ENCODE measurements around the gene GDPD3. TPM values are rescaled to one million over a fixed set of nuclear protein-coding genes. Genes with fewer than 3 reads are reported as not detected.

The GDPD3 gene
- total RNA-seq, 1 experiment from 2014 or later: 8.4 TPM

DNA sequence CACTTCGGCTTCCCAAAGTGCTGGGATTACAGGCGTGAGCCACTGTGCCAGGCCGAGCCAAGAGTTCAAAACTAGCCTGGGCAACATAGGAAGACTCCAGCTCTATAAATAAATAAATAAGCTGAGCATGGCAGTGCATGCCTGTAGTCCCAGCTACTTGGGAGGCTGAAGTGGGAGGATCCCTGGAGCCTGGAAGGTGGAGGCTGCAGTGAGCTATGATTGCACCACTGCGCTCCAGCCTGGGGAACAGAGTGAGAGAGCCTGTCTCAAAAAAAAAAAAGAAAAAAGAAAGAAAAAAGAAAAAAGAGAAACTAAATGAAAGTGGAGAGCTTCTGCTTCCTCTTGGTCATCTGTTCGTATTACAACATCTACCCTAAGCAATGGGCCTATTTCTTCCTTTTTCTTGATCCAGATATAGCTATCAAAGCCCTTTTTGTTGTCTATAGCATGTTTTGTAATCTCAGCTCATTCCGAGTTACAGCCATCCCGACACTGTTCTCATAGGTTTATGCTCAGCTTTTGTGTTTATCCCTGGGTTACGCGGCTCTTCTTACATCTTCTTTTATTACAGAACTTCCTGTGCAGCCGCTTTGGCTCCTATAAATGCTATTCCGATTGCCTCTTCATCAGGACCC is 23.8 kb upstream of the GDPD3 start:
- CTCF ChIA-PET: no interaction called here

DNA sequence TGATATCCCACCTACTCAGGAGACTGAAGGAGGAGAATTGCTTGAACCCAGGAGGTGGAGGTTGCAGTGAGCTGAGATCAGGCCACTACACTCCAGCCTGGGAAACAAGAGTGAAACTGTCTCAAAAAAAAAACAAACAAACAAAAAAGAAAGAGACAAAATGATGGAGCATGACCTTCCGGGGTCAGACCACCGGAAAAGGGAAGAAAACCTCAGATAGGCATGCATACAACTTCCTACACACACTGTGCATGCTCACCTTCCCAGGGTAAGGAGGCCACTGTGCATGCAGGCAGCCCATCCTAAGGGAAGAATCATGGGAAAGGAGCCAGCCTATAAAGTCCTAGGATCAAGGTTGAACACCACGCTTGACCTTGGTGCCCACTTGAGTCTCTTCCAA is 19.3 kb upstream of the GDPD3 start:
- no peak overlapping the region for H3K27ac Mint-ChIP-seq (ENCODE audit: unreplicated experiment)
- H3K4me1 Mint-ChIP-seq (ENCODE audit: low read depth, unreplicated experiment): no peaks in the 10 kb centered on the region
- Histone ChIP-seq H3K4me3 (ENCODE audit: low read depth, low read length) (no peak overlapping the region), H3K9me3 (no peaks in the 10 kb centered on the region), H3K4me1 (no peaks in the 10 kb centered on the region), H3K36me3 (ENCODE audit: control insufficient read depth, insufficient read depth, low read length) (no peaks in the 10 kb centered on the region), H3K27me3 (replicated peaks; ENCODE audit: control insufficient read depth, insufficient read depth, low read length) (no peaks in the 10 kb centered on the region)
- POLR2A ChIA-PET: interaction anchor here (0.6 kb wide), 1 partner anchor 20 kb away, joined by 10 read pairs; no protein-coding TSS in a partner anchor
- H3K9me3 Mint-ChIP-seq (ENCODE audit: unreplicated experiment): no peaks in the 10 kb centered on the region
- no peak for DNase-seq
- no peak overlapping the region for H3K4me3 Mint-ChIP-seq (ENCODE audit: unreplicated experiment)
- H3K36me3 Mint-ChIP-seq (ENCODE audit: insufficient read depth, unreplicated experiment): peaks cover 6% of the 10 kb centered on the region
- BruUV-seq (replicated peaks): no TSS peak
- CTCF ChIA-PET: no interaction called here
- TF ChIP-seq, protein P1, sequence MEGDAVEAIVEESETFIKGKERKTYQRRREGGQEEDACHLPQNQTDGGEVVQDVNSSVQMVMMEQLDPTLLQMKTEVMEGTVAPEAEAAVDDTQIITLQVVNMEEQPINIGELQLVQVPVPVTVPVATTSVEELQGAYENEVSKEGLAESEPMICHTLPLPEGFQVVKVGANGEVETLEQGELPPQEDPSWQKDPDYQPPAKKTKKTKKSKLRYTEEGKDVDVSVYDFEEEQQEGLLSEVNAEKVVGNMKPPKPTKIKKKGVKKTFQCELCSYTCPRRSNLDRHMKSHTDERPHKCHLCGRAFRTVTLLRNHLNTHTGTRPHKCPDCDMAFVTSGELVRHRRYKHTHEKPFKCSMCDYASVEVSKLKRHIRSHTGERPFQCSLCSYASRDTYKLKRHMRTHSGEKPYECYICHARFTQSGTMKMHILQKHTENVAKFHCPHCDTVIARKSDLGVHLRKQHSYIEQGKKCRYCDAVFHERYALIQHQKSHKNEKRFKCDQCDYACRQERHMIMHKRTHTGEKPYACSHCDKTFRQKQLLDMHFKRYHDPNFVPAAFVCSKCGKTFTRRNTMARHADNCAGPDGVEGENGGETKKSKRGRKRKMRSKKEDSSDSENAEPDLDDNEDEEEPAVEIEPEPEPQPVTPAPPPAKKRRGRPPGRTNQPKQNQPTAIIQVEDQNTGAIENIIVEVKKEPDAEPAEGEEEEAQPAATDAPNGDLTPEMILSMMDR (IDR thresholded peaks at IDR 0.05; ENCODE audit: insufficient read depth in 1 of 2, low read depth in 1 of 2, low read length in 1 of 2, severe bottlenecking in 1 of 2, unreplicated experiment in 1 of 2): no peak
- no peaks in the 10 kb centered on the region for H3K27me3 Mint-ChIP-seq (ENCODE audit: insufficient read depth, unreplicated experiment)
- intact Hi-C loops (cut with micrococcal nuclease; ENCODE audit: unreplicated experiment): no loop called here

More for the DNA sequence above, 23.8 kb upstream of the GDPD3 start:
- H3K9me3 ChIP-seq: no peaks in the 10 kb centered on the region
- no peaks in the 10 kb centered on the region for H3K36me3 ChIP-seq (ENCODE audit: control insufficient read depth, insufficient read depth, low read length)
- TF ChIP-seq, protein P1 (IDR thresholded peaks at IDR 0.05; ENCODE audit: insufficient read depth in 1 of 2, low read depth in 1 of 2, low read length in 1 of 2, severe bottlenecking in 1 of 2, unreplicated experiment in 1 of 2): no peak
- intact Hi-C loops (cut with micrococcal nuclease; ENCODE audit: unreplicated experiment): no loop called here
- POLR2A ChIA-PET: no interaction called here
- no peak overlapping the region for H3K27ac Mint-ChIP-seq (ENCODE audit: unreplicated experiment)
- no peaks in the 10 kb centered on the region for H3K27me3 Mint-ChIP-seq (ENCODE audit: insufficient read depth, unreplicated experiment)
- no peak for DNase-seq
- no peaks in the 10 kb centered on the region for H3K36me3 Mint-ChIP-seq (ENCODE audit: insufficient read depth, unreplicated experiment)
- peaks cover 9% of the 10 kb centered on the region; the same call in 1 of the 2 replicates for H3K4me1 ChIP-seq
- no TSS peak for BruUV-seq (replicated peaks)
- H3K27me3 ChIP-seq (replicated peaks; ENCODE audit: control insufficient read depth, insufficient read depth, low read length): no peaks in the 10 kb centered on the region
- H3K4me3 Mint-ChIP-seq (ENCODE audit: unreplicated experiment): no peak overlapping the region
- no peaks in the 10 kb centered on the region for H3K9me3 Mint-ChIP-seq (ENCODE audit: unreplicated experiment)
- peaks cover 8% of the 10 kb centered on the region for H3K4me1 Mint-ChIP-seq (ENCODE audit: low read depth, unreplicated experiment)
- no peak overlapping the region for H3K4me3 ChIP-seq (ENCODE audit: low read depth, low read length)

DNA sequence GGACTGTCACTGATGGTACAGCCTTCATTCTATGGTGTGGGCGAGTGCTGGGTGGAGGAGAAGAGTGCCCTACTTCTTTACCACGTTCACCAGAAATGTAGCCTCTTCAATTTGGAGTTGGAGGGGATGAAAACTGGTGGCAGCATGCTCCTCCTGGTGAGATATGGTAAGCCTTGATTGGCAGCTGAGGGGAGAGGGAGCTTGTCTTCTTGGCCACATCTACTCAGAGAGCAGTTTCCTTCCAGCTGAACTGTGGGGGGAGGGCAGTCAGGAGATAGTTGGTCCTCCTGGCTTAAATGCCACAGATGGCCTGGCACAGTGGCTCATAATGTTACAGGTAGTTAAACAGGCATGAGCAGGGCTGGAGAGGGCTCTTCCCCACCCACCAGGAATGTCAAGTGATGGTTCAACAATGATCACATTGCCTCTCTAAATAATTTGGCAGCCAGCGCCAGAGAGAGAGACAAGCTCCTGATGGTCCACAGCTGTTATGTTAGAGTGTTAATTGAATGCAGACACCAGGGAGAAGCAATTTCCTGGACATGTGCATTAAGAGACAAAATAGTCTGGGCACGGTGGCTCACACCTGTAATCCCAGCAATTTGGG is 18.6 kb upstream of the GDPD3 start:
- H3K27ac Mint-ChIP-seq (ENCODE audit: unreplicated experiment): no peak overlapping the region
- no peak overlapping the region for H3K4me3 Mint-ChIP-seq (ENCODE audit: unreplicated experiment)
- no peaks in the 10 kb centered on the region for H3K9me3 ChIP-seq
- intact Hi-C loops (cut with micrococcal nuclease; ENCODE audit: unreplicated experiment): no loop called here
- H3K27me3 Mint-ChIP-seq (ENCODE audit: insufficient read depth, unreplicated experiment): no peaks in the 10 kb centered on the region
- TF ChIP-seq, protein P1 (IDR thresholded peaks at IDR 0.05; ENCODE audit: insufficient read depth in 1 of 2, low read depth in 1 of 2, low read length in 1 of 2, severe bottlenecking in 1 of 2, unreplicated experiment in 1 of 2): no peak
- CTCF ChIA-PET: no interaction called here
- H3K4me3 ChIP-seq (ENCODE audit: low read depth, low read length): no peak overlapping the region
- no peaks in the 10 kb centered on the region for H3K4me1 ChIP-seq
- peaks cover 6% of the 10 kb centered on the region for H3K36me3 Mint-ChIP-seq (ENCODE audit: insufficient read depth, unreplicated experiment)
- H3K4me1 Mint-ChIP-seq (ENCODE audit: low read depth, unreplicated experiment): no peaks in the 10 kb centered on the region
- no TSS peak for BruUV-seq (replicated peaks)
- H3K9me3 Mint-ChIP-seq (ENCODE audit: unreplicated experiment): no peaks in the 10 kb centered on the region
- H3K27me3 ChIP-seq (replicated peaks; ENCODE audit: control insufficient read depth, insufficient read depth, low read length): no peaks in the 10 kb centered on the region
- H3K36me3 ChIP-seq (ENCODE audit: control insufficient read depth, insufficient read depth, low read length): no peaks in the 10 kb centered on the region
- DNase-seq: no peak
- POLR2A ChIA-PET: no interaction called here
